K562 (cell line): ENCODE measurements around the gene NSUN6. TPM values are rescaled to one million over a fixed set of nuclear protein-coding genes. Genes with fewer than 3 reads are reported as not detected.

Experiments used
- E2F5 ChIP-seq: sonication (generic); formaldehyde crosslinking; IDR thresholded peaks from 2 replicates; pipeline ENCODE4 v1.8.0; 2022; ENCODE audit warnings: mild to moderate bottlenecking, missing genetic modification reagents
- EGR1 ChIP-seq: fragments of 450-650 bp; conservative IDR thresholded peaks from 2 replicates; pipeline ENCODE4 v1.6.1; 2017; ENCODE audit warnings: mild to moderate bottlenecking
- ETV1 ChIP-seq: fragments of 450-650 bp; conservative IDR thresholded peaks from 2 replicates; pipeline ENCODE4 v1.6.1; 2016; ENCODE audit warnings: missing genetic modification characterization, control low read depth, low read depth, missing compliant biosample characterization
- HCFC1 ChIP-seq: IDR thresholded peaks from 2 replicates; pipeline ENCODE4 v1.6.1; 2012; ENCODE audit warnings: low read depth, low read length, improper control_type of control experiment
- MAFK ChIP-seq: IDR thresholded peaks from 2 replicates; pipeline ENCODE4 v1.6.1; 2011; ENCODE audit warnings: low read length, improper control_type of control experiment
- MCM3 ChIP-seq: fragments of 450-650 bp; IDR thresholded peaks from 2 replicates; pipeline ENCODE4 v1.6.1; 2016
- NCOA4 ChIP-seq: fragments of 450-650 bp; IDR thresholded peaks from 2 replicates; pipeline ENCODE4 v1.6.1; 2018; ENCODE audit warnings: mild to moderate bottlenecking; ENCODE audit not compliant: partially characterized antibody
- NR0B1 ChIP-seq: fragments of 450-650 bp; IDR thresholded peaks from one replicate; pipeline ENCODE4 v1.6.1; 2018; ENCODE audit warnings: mild to moderate bottlenecking, moderate library complexity; ENCODE audit not compliant: partially characterized antibody
- PTTG1 ChIP-seq: fragments of 450-650 bp; IDR thresholded peaks from 2 replicates; pipeline ENCODE4 v1.6.1; 2016; ENCODE audit warnings: low read depth, mild to moderate bottlenecking, missing genetic modification characterization, missing compliant biosample characterization
- STAT6 ChIP-seq: sonication (generic); formaldehyde crosslinking; IDR thresholded peaks from 2 replicates; pipeline ENCODE4 v1.8.1; 2023; ENCODE audit warnings: mild to moderate bottlenecking, missing genetic modification reagents
- U2AF1 ChIP-seq: fragments of 200-400 bp; formaldehyde crosslinking; optimal IDR thresholded peaks from 2 replicates; pipeline ENCODE3; 2017; ENCODE audit warnings: mild to moderate bottlenecking, low read depth, low read length, moderate library complexity
- XRCC4 ChIP-seq: IDR thresholded peaks from one replicate; pipeline ENCODE4 v1.6.1; 2011; ENCODE audit not compliant: insufficient read depth, insufficient read length; ENCODE audit errors: extremely low read depth
- ZMIZ1 ChIP-seq, 2 experiments: fragments of 150-350 bp in 1 of 2; IDR thresholded peaks; 2 replicates each; pipeline ENCODE4 v1.6.1; 2012 to 2016; ENCODE audit warnings: low read depth in 2 of 2, low read length in 2 of 2, mild to moderate bottlenecking in 1 of 2, moderate library complexity in 1 of 2
- ZNF197 ChIP-seq: fragments of 200-800 bp; sonication (Bioruptor generic); IDR thresholded peaks from 2 replicates; pipeline ENCODE4 v1.6.1; 2016; ENCODE audit warnings: low read depth, missing genetic modification characterization, missing compliant biosample characterization
- ZNF274 ChIP-seq: IDR thresholded peaks from 2 replicates; pipeline ENCODE4 v1.6.1; 2011; ENCODE audit warnings: low read depth, mild to moderate bottlenecking, low read length, moderate library complexity, borderline replicate concordance
- ZNF280A ChIP-seq: fragments of 450-650 bp; IDR thresholded peaks from 2 replicates; pipeline ENCODE4 v1.6.1; 2018; ENCODE audit warnings: mild to moderate bottlenecking, low read depth; ENCODE audit not compliant: partially characterized antibody
- polyA plus RNA-seq, 8 experiments: library from polyadenylated mRNA; depleted of rRNA in 4 of 8; stranded (reverse) in 5 of 8; unstranded in 3 of 8; fragments of >200 nt; fragmentation: Nextera tagmentation in 2 of 8; fragmentation: Illumina TruSeq in 1 of 8; extraction: Ambion mirVana in 2 of 8; extraction: Trizol in 1 of 8; gene quantifications; 2 replicates each; pipeline versions ENCODE4 v1.2.1 to v1.2.3, GENCODE V29; 2011 to 2014; ENCODE audit warnings: inconsistent platforms in 1 of 8, missing spikeins in 1 of 8
- total RNA-seq, 7 experiments: library from RNA; depleted of rRNA in 6 of 7; stranded (reverse); fragments of >200 nt in 6 of 7; fragmentation: Illumina TruSeq in 2 of 7; extraction: Trizol in 2 of 7; gene quantifications; 2 replicates each; pipeline versions ENCODE4 v1.2.1 to v1.2.3, GENCODE V29; 2011 to 2021; ENCODE audit warnings: low replicate concordance in 1 of 7

NSUN6 gene
- total and polyA plus RNA-seq, 9 of the 15 experiments (the other 6 are each of a cell fraction or from before 2014, with no cell fraction given): 12.5 to 33.1 (median 24.2) TPM

GRCh38 chr10:18651324-18652007 is at the start of gene NSUN6 (continued):
- no peak for TF ChIP-seq ZNF197 (CRISPR knock-in tag)
- peak; percentile 66 for TF ChIP-seq EGR1
- no peak for TF ChIP-seq PTTG1 (tag)
- no peak for TF ChIP-seq STAT6
- TF ChIP-seq NCOA4: no peak
- TF ChIP-seq ZMIZ1 (IDR thresholded peaks at IDR 0.05; ENCODE audit: low read depth in 2 of 2, low read length in 2 of 2): no peak
- no peak for TF ChIP-seq XRCC4
- TF ChIP-seq U2AF1: no peak
- peak; percentile 95 for TF ChIP-seq ETV1
- no peak for TF ChIP-seq ZNF280A
- peak; percentile 78 for TF ChIP-seq HCFC1
- 0 out of 2 replicates have a peak, but pooled peaks have one; percentile 17 for TF ChIP-seq MAFK
- TF ChIP-seq MCM3: no peak
- no peak for TF ChIP-seq ZNF274
- TF ChIP-seq NR0B1: no peak
- TF ChIP-seq E2F5 (CRISPR knock-in tag): no peak
